HFFc6 (cell line): ENCODE results near the gene HTD2. TPM values are rescaled to one million over a fixed set of nuclear protein-coding genes. Genes with fewer than 3 reads are reported as not detected.
A peak's percentile ranks its signal among the peaks of the same experiment; 100 is the strongest.

Experiments
- DNase-seq: peaks from one replicate; pipeline ENCODE4 v3.0.0-alpha.2; 2018
- H3K27ac Mint-ChIP-seq: 2 replicates; pipeline ENCODE4 v1.8.0; 2020; ENCODE audit warnings: mild to moderate bottlenecking, mixed read lengths
- H3K27me3 Mint-ChIP-seq: 2 replicates; pipeline ENCODE4 v1.8.0; 2021; ENCODE audit warnings: mild to moderate bottlenecking, moderate library complexity, mixed read lengths; ENCODE audit not compliant: insufficient read depth
- H3K36me3 Mint-ChIP-seq: 2 replicates; pipeline ENCODE4 v1.8.0; 2021; ENCODE audit warnings: low read depth, mixed read lengths
- H3K4me1 Mint-ChIP-seq: 2 replicates; pipeline ENCODE4 v1.8.0; 2020; ENCODE audit warnings: low read depth, mixed read lengths
- H3K4me3 Mint-ChIP-seq: 2 replicates; pipeline ENCODE4 v1.8.0; 2020; ENCODE audit warnings: mild to moderate bottlenecking, moderate library complexity, mixed read lengths
- H3K9me3 Mint-ChIP-seq: 2 replicates; pipeline ENCODE4 v1.8.0; 2020; ENCODE audit warnings: mild to moderate bottlenecking, mixed read lengths
- total RNA-seq, 6 experiments: library from RNA; stranded (reverse); fragmentation: NEBNext Ultra II Directional; extraction: Animal tissue kit (Norgen Biotek cat#: 25700); gene quantifications; 2 replicates in 1 of 6; 3 replicates in 5 of 6; pipeline ENCODE4 v1.2.3, GENCODE V29; 2021
- TF ChIP-seq, protein P1 (sequence below): fragments of 200-600 bp; sonication (generic); IDR thresholded peaks from 2 replicates; pipeline ENCODE4 v1.5.0; 2021; ENCODE audit warnings: antibody characterized with exemption, mild to moderate bottlenecking

The HTD2 gene
- total RNA-seq, 6 experiments from 2014 or later: 5.1 to 8.7 (median 6.3) TPM

DNA sequence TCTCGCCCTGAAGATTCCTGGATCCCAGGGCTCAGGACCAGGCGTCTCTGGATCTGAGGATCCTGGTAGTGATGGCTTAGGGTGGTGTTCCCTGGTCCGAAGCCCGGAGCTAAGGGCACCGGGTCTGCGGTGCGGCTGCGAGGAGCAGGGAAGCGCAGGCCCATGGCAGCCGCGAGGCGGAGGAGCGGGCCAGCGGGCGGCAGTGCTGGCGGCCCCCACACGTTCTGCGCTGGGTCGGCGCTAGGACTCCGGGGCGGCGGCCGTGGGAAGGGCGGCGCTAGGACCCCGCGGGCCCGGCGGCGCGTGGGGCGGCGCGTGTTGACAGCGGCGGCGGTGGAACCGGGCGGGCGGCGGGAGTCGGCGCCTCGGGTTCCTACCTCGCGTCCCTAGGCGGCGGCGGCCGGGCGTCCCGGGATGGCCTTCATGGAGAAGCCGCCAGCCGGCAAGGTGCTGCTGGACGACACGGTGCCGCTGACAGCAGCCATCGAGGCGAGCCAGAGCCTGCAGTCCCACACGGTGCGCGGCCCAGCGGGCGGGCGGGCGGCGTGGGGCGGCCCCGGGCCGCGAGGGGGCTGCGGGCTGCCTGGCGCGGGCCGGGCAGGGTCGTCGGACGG is 26.4 kb downstream of the HTD2 start, which contains the start of gene PXK:
PXK (plus strand) TSS at position 318 of the 614 bp plus-strand sequence; CDS start at position 415, 97 bp downstream.
- Mint-ChIP-seq H3K9me3 (no peaks in the 10 kb centered on the region), H3K27me3 (no peaks in the 10 kb centered on the region; the same call in 1 of the 2 replicates), H3K4me1 (peaks cover 60% of the 10 kb centered on the region), H3K4me3 (peak within 1 kb of the TSS; percentile 99), H3K27ac (peak within 1 kb of the TSS; percentile 79), H3K36me3 (peaks cover 5% of the 10 kb centered on the region; the same call in 1 of the 2 replicates)
- peak; percentile 64 for DNase-seq
- TF ChIP-seq, protein P1, sequence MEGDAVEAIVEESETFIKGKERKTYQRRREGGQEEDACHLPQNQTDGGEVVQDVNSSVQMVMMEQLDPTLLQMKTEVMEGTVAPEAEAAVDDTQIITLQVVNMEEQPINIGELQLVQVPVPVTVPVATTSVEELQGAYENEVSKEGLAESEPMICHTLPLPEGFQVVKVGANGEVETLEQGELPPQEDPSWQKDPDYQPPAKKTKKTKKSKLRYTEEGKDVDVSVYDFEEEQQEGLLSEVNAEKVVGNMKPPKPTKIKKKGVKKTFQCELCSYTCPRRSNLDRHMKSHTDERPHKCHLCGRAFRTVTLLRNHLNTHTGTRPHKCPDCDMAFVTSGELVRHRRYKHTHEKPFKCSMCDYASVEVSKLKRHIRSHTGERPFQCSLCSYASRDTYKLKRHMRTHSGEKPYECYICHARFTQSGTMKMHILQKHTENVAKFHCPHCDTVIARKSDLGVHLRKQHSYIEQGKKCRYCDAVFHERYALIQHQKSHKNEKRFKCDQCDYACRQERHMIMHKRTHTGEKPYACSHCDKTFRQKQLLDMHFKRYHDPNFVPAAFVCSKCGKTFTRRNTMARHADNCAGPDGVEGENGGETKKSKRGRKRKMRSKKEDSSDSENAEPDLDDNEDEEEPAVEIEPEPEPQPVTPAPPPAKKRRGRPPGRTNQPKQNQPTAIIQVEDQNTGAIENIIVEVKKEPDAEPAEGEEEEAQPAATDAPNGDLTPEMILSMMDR: peak; percentile 38

DNA sequence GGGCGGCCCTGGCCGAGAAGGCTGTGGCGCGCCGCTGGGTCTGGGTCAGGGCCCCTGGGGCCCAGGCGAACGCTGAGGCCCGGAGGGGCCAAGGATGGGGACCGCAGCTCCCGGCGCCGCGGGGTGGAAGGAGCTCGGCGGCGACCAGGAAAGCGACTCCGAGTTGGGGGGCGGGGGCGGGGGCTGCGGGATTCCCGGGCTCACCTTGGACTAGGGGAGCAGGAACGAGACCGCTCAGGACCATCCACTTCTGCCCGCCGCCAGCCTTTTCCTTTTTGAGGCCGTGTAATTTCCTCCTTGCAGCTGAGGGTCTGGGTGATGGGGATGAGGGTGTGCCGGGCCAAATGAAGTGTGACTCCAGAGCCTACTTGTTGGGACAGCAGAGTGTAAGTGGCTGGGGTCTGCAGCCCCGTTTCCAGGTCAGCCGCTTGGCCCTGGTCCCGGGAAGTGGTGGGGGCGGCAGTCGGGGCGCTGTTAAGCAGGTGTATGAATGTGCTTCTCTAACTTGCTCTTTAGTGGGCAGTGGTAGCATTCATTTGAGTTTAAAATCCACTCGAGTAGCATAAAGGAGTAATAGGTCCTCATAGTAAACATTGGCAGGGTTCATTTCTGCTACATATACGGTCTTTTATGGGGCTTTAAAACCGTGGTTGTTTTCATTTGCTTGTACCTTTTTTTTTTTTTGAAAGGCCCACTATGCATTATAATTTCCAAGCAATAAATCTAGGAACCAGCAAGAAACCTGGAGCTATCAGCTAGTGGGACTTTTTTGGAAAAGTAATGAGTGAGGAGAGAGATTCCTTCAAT is 27.1 kb downstream of the HTD2 start:
- TF ChIP-seq, protein P1: 0 out of 2 replicates have a peak, but pooled peaks have one; percentile 17
- peaks cover 5% of the 10 kb centered on the region; the same call in 1 of the 2 replicates for H3K36me3 Mint-ChIP-seq
- H3K27ac Mint-ChIP-seq: peak overlapping the region; percentile 70
- H3K4me1 Mint-ChIP-seq: peaks cover 60% of the 10 kb centered on the region
- H3K27me3 Mint-ChIP-seq: no peaks in the 10 kb centered on the region; the same call in 1 of the 2 replicates
- peak overlapping the region; percentile 99 for H3K4me3 Mint-ChIP-seq
- no peaks in the 10 kb centered on the region for H3K9me3 Mint-ChIP-seq
- DNase-seq: no peak

DNA sequence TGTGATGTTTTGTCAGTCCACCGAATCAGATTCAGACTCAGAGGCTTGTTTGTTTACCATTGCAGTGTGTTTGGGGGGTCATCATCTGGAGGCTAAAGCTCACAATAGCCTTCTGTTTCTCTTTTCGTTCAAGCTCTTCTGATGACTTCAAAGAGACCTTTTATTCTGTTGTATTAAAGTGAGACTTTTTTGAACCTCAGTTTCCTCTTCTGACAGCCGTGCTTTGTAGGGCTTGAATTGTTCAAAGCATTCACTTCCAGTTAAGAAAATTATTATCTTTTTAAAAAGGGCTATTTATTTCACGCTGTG is 27.6 kb downstream of the HTD2 start:
- no peak for DNase-seq
- H3K27me3 Mint-ChIP-seq: no peaks in the 10 kb centered on the region; the same call in 1 of the 2 replicates
- TF ChIP-seq, protein P1: no peak
- H3K4me3 Mint-ChIP-seq: peak overlapping the region; percentile 99
- peaks cover 60% of the 10 kb centered on the region for H3K4me1 Mint-ChIP-seq
- peak overlapping the region; percentile 70; the same call in 1 of the 2 replicates for H3K27ac Mint-ChIP-seq
- peaks cover 7% of the 10 kb centered on the region for H3K36me3 Mint-ChIP-seq
- H3K9me3 Mint-ChIP-seq: no peaks in the 10 kb centered on the region

DNA sequence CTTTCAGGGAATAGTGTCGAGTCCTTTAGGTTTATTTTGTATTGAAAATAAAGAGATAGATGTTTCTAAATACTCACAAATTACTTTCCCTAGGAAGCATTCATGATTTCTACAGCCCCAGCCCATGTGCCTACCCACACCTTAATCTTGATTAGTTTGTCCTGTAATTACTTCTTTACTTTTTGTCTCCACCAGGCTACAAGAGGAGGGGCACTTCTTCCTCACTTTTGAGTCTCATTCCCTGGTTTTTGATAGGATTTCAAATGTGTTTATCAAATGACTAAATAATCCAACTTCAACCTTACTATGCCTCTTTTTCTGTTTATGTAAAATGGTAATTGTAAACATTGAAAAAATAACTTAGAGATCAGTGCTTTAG is 28.2 kb downstream of the HTD2 start:
- no peaks in the 10 kb centered on the region; the same call in 1 of the 2 replicates for H3K27me3 Mint-ChIP-seq
- H3K9me3 Mint-ChIP-seq: no peaks in the 10 kb centered on the region
- TF ChIP-seq, protein P1: no peak
- H3K27ac Mint-ChIP-seq: peak overlapping the region; percentile 91
- H3K36me3 Mint-ChIP-seq: peaks cover 13% of the 10 kb centered on the region
- H3K4me1 Mint-ChIP-seq: peaks cover 60% of the 10 kb centered on the region
- DNase-seq: no peak
- peak overlapping the region; percentile 99 for H3K4me3 Mint-ChIP-seq

- Mint-ChIP-seq H3K27ac (peak overlapping the region; percentile 91), H3K36me3 (peaks cover 13% of the 10 kb centered on the region), H3K27me3 (no peaks in the 10 kb centered on the region; the same call in 1 of the 2 replicates), H3K4me1 (peaks cover 57% of the 10 kb centered on the region), H3K9me3 (no peaks in the 10 kb centered on the region), H3K4me3 (peak overlapping the region; percentile 99)
- TF ChIP-seq, protein P1: no peak
- no peak for DNase-seq
Observed at GRCh38 chr3:58335652-58335947, 29.3 kb downstream of the HTD2 start.
